GM19372 (cell line): Measurements from ENCODE around the gene CGB5.
"Not testable (repeated sequence)": the region's sequence is repeated elsewhere in the genome, so short reads cannot be mapped to it uniquely, and the experiment has no call there.

Experiments used
- ATAC-seq: cut with Tn5 transposase; IDR thresholded peaks from one replicate; pipeline ENCODE4 v1.9.1; 2021; ENCODE audit warnings: mild to moderate bottlenecking, low read depth, moderate library complexity; ENCODE audit not compliant: unreplicated experiment

CGB5 gene

DNA sequence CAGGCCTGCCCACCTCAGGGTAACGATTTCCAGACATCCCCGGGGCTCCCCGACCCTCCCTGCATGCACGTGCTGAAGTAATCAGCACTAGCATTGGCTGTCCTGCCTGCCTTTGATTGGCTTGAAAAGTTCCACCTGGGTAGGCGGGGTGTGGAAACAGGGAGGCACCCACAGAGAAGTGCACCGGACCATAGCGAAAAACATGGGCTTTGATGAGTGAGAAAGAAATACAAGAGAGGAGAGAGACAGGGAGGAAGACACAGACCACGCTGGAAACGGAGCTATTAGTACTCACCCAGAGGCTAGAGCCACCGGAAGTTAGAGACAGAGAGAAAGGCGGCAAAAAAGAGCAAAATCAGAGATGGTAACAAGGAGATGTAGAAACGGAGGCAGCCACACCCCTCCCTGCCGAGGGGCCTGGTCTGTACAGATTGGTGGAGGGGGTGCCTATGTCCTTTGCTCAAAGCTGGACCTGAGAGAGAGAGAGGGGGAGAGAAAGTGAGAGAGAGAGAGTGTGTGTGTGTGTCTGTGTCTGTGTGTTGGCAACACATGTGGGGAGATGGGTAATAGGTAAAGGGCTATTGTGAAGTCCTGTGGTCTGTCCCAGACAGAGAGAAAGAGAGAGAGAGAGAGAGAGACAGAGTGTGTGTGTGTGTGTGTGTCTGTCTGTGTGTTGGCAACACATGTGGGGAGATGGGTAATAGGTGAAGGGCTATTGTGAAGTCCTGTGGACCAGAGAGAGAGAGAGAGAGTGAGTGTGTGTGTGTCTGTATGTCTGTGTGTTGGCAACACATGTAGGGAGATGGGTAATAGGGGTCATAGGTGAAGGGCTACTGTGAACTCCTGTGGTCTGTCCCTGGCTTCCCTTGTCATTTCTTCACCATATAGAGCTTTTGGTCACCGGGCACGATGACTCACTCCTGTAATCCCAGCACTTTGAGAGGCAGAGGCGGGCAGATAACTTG, 22.4 kb upstream of the CGB5 start:
- ATAC-seq = no peak

DNA sequence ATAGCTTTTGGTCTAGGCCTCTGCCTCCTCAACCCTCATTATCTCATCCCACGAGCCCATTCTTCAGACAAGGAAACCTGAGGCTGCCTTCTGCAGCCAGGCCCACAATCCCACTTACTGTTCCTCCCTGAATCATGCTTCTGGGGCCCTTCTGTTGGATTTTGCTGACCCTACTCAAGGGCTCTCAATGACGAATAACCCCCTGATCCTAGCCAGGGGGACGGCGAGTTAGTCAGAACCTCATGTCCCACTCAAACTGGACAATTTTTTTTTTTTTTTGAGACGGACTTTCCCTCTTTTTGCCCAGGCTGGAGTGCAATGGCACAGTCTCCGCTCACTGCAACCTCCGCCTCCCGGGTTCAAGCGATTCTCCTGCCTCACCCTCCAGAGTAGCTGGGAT, 21.5 kb upstream of the CGB5 start:
- no peak for ATAC-seq

DNA sequence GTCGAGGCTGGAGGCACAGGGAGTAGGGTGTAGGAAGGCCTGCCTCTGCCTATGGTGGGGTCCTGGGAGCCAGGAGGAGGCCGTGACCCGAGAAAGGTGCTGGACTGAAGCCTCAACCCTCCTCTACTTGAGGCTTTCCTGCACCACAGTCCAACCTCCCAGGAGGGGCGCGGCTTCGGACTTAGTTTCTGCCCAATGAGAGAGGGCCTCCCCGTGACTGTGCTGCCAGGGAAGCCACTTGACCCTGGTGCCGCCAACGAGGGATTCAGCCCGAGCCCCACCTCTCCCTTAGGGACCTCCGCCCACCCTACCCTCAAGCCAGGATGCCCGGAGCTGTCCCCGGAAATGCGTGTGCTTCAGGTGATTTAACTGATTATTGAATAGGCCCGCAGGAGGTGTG, 19.4 kb upstream of the CGB5 start, which contains the start of gene CGB3:
Gene CGB3, minus strand, starts transcription at position 101 of the 400 bp plus-strand sequence. CDS start 362 bp downstream, outside the sequence.
- ATAC-seq = not testable (repeated sequence)

DNA sequence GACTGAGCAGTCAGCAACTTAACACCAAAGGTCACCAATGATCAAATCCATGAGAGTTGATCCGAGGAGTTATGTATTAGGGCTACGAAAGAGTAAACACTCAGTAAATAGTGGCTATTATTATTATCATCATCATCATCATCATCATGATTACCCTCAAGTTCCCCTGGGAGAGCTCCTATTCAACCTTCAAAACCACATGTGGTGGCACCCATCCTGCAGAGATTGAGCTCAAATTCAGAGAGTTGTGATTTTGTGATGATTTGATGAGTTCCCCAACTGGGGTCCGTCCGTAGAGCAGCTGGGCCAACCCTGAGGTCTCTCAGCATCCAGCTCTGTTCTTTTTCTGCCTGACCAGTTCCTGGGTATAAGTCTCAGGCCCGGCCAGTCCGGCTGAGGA, 18.6 kb upstream of the CGB5 start:
- not testable (repeated sequence) for ATAC-seq

DNA sequence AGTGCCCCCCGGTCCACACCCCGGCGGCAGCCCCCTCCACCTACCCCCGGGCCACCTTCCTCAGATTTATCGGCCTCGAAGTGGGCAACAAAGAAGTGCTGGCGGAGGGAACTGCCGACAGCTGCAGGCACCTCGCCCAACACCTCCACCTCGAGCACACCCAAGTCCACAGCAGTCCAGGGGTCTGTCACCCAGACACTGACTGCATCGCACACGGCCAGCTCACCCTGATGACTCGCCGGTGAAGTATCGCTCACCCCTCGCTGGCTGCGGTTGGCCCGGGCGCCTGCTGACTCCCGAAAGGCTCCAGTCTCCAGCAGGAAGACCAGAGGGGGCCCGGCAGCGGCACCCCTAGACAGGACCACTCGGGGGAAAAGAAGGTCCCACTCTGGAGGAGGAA, 18.0 kb upstream of the CGB5 start:
- ATAC-seq = not testable (repeated sequence)

DNA sequence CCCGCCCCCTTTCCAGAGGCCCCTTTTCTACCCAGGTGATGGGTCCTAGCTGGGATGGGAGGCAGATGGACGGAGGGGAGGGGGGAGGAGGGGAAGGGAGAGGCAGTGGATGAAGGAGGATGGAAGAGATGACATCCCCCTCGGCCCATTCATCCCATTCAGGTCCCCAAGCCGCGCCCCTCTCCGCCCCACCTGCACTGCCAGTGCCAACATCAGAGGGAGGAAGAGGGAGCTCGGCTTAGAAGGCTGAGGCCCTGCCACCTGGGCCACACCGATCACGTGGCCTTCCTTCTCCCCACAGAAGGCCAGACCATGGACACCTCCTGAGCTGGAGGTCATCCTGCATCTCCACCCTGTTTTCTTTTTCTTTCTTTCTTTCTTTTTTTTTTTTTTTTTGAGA, 15.0 kb upstream of the CGB5 start:
- ATAC-seq = not testable (repeated sequence)

DNA sequence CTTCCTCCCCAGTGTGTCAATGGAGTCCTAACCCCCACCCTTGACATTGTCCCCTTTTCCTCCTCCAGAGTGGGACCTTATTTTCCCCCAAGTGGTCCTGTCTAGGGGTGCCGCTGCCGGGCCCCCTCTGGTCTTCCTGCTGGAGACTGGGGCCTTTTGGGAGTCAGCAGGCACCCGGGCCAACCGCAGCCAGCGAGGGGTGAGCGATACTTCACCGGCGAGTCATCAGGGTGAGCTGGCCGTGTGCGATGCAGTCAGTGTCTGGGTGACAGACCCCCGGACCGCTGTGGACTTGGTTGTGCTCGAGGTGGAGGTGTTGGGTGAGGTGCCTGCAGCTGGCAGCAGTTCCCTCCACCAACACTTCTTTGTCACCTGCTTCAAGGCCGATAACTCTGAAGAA, 13.9 kb upstream of the CGB5 start:
- not testable (repeated sequence) for ATAC-seq

DNA sequence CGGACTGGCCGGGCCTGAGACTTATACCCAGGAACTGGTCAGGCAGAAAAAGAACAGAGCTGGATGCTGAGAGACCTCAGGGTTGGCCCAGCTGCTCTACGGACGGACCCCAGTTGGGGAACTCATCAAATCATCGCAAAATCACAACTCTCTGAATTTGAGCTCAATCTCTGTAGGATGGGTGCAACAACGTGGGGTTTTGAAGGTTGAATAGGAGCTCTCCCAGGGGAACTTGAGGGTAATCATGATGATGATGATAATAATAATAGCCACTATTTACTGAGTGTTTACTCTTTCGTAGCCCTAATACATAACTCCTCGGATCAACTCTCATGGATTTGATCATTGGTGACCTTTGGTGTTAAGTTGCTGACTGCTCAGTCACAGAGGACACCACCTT, 13.3 kb upstream of the CGB5 start:
- not testable (repeated sequence) for ATAC-seq

DNA sequence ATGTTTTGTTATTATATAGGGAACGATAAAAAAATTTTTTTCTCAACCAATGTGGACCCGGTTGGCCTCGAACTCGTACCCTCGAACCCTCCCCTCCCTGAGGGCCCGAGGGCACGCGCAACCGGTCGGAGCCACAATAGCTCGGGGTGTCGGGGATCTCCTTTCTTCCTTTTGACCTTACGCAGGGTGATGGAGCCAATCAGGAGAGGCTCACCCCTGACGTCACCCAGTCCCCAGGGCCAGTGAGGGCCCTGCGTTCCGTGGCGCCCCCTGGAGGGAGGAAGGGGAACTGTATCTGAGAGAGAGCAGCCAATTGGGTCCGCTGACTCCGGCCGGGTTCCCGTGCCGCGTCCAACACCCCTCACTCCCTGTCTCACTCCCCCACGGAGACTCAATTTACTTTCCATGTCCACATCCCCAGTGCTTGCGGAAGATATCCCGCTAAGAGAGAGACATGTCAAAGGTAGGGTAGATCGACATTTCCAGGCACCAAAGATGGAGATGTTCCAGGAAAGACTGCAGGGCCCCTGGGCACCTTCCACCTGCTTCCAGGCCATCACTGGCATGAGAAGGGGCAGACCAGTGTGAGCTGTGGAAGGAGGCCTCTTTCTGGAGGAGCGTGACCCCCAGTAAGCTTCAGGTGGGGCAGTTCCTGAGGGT, 11.9 kb upstream of the CGB5 start, which contains the start of gene CGB2:
Gene CGB2, plus strand, starts transcription at position 249 of the 660 bp plus-strand sequence. Its CDS starts 206 bp downstream, at position 455.
- ATAC-seq = not testable (repeated sequence)

DNA sequence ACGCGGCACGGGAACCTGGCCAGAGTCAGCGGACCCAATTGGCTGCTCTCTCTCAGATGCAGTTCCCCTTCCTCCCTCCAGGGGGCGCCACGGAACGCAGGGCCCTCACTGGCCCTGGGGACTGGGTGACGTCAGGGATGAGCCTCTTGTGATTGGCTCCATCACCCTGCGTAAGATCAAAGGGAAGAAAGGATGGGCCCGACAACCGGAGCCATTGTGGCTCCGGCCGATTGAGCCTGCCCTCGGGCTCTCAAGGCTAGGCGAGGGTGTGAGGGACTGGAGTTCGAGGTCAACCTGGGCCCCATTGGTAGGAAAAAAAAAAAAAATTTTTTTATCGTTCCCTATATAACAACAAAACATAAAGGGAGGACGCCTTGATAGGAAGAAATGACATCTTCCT, 6.8 kb upstream of the CGB5 start, which contains the start of gene CGB1:
Gene CGB1, minus strand, starts transcription at position 81 of the 400 bp plus-strand sequence. CDS start 184 bp downstream, outside the sequence.
- not testable (repeated sequence) for ATAC-seq

DNA sequence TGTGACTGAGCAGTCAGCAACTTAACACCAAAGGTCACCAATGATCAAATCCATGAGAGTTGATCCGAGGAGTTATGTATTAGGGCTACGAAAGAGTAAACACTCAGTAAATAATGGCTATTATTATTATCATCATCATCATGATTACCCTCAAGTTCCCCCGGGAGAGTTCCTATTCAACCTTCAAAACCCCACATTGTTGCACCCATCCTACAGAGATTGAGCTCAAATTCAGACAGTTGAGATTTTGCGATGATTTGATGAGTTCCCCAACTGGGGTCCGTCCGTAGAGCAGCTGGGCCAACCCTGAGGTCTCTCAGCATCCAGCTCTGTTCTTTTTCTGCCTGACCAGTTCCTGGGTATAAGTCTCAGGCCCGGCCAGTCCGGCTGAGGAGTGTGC, 5.5 kb upstream of the CGB5 start:
- ATAC-seq = not testable (repeated sequence)

DNA sequence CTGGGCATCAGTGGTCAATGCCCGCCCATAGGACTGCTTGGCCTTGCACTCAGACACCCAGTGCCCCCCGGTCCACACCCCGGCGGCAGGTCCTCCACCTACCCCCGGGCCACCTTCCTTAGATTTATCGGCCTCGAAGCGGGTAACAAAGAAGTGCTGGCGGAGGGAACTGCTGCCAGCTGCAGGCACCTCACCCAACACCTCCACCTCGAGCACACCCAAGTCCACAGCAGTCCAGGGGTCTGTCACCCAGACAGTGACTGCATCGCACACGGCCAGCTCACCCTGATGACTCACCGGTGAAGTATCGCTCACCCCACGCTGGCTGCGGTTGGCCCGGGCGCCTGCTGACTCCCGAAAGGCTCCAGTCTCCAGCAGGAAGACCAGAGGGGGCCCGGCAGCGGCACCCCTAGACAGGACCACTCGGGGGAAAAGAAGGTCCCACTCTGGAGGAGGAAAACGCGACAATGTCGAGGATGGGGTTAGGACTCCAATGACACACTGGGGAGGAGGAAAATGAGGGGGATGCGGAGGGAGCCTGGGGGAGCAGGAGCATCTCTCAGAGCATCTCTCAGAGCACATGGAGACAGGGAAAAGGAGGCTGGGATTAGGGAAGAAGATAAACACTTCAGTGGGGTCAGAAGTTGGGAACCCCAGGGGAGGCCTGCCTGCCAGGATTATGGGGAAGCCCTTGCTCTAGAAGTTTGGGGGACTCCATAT, 4.9 kb upstream of the CGB5 start:
- not testable (repeated sequence) for ATAC-seq

DNA sequence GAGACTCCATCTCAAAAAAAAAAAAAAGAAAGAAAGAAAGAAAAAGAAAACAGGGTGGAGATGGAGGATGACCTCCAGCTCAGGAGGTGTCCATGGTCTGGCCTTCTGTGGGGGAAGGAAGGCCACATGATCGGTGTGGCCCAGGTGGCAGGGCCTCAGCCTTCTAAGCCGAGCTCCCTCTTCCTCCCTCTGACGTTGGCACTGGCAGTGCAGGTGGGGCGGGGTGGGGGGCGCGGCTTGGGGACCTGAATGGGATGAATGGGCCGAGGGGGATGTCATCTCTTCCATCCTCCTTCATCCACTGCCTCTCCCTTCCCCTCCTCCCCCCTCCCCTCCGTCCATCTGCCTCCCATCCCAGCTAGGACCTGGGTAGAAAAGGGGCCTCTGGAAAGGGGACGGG, 3.9 kb upstream of the CGB5 start:
- ATAC-seq = not testable (repeated sequence)

DNA sequence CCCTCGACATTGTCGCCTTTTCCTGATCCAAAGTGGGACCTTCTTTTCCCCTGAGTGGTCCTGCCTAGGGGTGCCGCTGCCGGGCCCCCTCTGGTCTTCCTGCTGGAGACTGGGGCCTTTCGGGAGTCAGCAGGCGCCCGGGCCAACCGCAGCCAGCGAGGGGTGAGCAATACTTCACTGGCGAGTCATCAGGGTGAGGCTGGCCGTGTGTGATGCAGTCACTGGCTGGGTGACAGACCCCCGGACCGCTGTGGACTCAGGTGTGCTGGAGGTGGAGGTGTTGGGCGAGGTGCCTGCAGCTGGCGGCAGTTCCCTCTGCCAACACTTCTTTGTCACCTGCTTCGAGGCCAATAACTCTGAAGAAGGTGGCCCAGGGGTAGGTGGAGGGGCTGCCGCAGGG, 1.5 kb upstream of the CGB5 start:
- ATAC-seq = no peak

DNA sequence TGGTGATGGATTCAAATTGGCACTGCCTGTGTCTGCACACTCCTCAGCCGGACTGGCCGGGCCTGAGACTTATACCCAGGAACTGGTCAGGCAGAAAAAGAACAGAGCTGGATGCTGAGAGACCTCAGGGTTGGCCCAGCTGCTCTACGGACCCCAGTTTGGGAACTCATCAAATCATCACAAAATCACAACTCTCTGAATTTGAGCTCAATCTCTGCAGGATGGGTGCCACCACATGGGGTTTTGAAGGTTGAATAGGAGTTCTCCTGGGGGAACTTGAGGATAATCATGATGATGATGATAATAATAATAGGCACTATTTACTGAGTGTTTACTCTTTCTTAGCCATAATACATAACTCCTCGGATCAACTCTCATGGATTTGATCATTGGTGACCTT, 982 bp upstream of the CGB5 start:
- ATAC-seq = not testable (repeated sequence)

DNA sequence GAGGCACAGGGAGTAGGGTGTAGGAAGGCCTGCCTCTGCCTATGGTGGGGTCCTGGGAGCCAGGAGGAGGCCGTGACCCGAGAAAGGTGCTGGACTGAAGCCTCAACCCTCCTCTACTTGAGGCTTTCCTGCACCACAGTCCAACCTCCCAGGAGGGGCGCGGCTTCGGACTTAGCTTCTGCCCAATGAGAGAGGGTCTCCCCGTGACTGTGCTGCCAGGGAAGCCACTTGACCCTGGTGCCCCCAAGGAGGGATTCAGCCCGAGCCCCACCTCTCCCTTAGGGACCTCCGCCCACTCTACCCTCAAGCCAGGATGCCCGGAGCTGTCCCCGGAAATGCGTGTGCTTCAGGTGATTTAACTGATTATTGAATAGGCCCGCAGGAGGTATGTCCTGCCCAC, 5.4 kb downstream of the CGB5 start, which contains the start of gene CGB8:
Gene CGB8, minus strand, starts transcription at position 101 of the 400 bp plus-strand sequence. CDS start 372 bp downstream, outside the sequence.
- not testable (repeated sequence) for ATAC-seq

DNA sequence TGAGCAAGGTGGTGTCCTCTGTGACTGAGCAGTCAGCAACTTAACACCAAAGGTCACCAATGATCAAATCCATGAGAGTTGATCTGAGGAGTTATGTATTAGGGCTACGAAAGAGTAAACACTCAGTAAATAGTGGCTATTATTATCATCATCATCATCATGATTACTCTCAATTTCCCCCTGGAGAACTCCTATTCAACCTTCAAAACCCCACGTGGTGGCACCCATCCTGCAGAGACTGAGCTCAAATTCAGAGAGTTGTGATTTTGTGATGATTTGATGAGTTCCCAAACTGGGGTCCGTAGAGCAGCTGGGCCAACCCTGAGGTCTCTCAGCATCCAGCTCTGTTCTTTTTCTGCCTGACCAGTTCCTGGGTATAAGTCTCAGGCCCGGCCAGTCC, 6.2 kb downstream of the CGB5 start:
- not testable (repeated sequence) for ATAC-seq

DNA sequence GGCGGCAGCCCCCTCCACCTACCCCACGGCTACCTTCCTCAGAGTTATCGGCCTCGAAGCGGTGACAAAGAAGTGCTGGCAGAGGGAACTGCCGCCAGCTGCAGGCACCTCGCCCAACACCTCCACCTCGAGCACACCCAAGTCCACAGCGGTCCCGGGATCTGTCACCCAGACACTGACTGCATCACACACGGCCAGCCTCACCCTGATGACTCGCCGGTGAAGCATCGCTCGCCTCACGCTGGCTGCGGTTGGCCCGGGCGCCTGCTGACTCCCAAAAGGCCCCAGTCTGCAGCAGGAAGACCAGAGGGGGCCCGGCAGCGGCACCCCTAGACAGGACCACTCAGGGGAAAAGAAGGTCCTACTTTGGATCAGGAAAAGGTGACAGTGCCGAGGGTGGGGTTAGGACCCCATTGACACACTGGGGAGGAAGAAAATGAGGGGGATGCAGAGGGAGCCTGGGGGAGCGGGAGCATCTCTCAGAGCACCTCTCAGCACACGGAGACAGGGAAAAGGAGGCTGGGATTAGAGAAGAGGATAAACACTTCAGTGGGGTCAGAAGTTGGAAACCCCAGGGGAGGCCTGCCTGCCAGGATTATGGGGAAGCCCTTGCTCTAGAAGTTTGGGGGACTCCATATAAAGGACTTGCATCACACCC, 6.9 kb downstream of the CGB5 start:
- not testable (repeated sequence) for ATAC-seq

DNA sequence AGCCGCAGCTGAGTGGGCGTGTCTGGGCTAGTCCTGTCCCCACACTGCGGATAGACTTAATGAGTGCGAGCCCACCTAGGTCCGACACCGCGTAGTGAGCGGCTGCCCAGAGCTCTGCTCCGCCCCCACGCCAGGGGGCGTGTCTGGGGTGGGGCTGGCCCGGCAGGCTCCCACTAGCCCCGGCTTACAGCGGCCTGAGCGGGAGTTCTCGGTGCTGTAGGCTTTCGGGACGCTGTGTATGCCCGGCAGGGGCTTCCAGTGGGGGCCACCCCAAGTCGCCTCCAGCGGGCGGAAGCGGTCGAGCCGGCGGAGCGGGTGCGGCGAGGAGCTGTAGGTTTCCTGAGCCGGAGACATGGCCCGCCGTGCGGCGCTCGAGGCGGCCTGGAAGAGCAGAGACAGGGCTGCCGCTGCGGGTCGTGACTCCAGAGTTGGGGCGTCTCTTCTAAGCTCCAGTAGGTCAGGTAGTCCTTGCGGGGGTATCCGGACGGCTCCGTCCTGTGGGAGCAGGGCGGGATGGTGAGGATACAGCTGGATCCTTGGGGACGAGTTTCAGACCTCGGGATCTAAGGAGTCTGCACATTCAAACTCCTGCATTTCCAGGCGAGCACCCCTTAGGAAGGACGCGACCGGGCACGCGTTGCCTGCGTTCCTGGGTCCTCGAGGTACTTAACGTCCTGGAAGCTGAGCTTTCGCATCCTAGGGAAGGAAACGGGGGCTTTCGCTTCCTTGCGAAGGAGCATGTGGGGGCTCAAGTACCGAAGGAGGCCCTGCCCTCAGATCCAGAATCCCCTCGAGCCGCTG, 12.7 kb downstream of the CGB5 start:
- no peak for ATAC-seq
